Small intestine (tissue), 7 donors: ENCODE measurements around the gene THOC1. TPM values are rescaled to one million over a fixed set of nuclear protein-coding genes. Genes with fewer than 3 reads are reported as not detected.

Source experiments
- DNase-seq, 2 donors: peaks; one replicate each; pipeline versions ENCODE4 v3.0.0 to v3.0.0-alpha.2; 2013
- FAIRE-seq: peaks from 2 replicates; lab custom pipeline; 2012; peaks lifted over from hg19 to GRCh38; lab: Jason Lieb, UNC
- H3K27ac ChIP-seq, 3 donors: one replicate each; pipeline ENCODE4 v1.5.1; 2013; ENCODE audit warnings: low read length in 2 of 3, mild to moderate bottlenecking in 2 of 3, control low read depth in 1 of 3, inconsistent platforms in 1 of 3, low read depth in 1 of 3, moderate library complexity in 1 of 3
- H3K27me3 ChIP-seq, 3 donors: one replicate each; pipeline ENCODE4 v1.6.1; 2013; ENCODE audit warnings: low read length in 3 of 3, inconsistent platforms in 1 of 3; ENCODE audit not compliant: control insufficient read depth in 3 of 3, insufficient read depth in 3 of 3
- H3K36me3 ChIP-seq, 3 donors: one replicate each; pipeline ENCODE4 v1.6.1; 2013; ENCODE audit warnings: low read length in 3 of 3, inconsistent platforms in 1 of 3, low read depth in 1 of 3, mild to moderate bottlenecking in 1 of 3, moderate library complexity in 1 of 3; ENCODE audit not compliant: control insufficient read depth in 3 of 3, insufficient read depth in 2 of 3
- H3K4me1 ChIP-seq, 3 donors: one replicate each; pipeline ENCODE4 v1.6.1; 2013; ENCODE audit warnings: low read length in 2 of 3, inconsistent platforms in 1 of 3, low read depth in 1 of 3, mild to moderate bottlenecking in 1 of 3, moderate library complexity in 1 of 3; ENCODE audit not compliant: control insufficient read depth in 3 of 3, insufficient read depth in 2 of 3
- H3K4me3 ChIP-seq, 3 donors: one replicate each; pipeline ENCODE4 v1.5.1; 2013; ENCODE audit warnings: low read length in 3 of 3, control low read depth in 1 of 3, inconsistent platforms in 1 of 3, low read depth in 1 of 3, mild to moderate bottlenecking in 1 of 3, moderate library complexity in 1 of 3
- H3K9me3 ChIP-seq, 2 donors: one replicate each; pipeline ENCODE4 v1.6.1; 2013; ENCODE audit warnings: low read depth in 1 of 2, low read length in 1 of 2; ENCODE audit not compliant: control insufficient read depth in 2 of 2, insufficient read depth in 1 of 2
- WGBS, 3 donors: extraction: QIAGEN DNeasy Blood & Tissue Kit; methylation state at CpG; one replicate each; pipeline ENCODE4 v1.1.7; 2013; 5-methylcytosine and 5-hydroxymethylcytosine counted together
- polyA plus RNA-seq, 4 donors: library from polyadenylated mRNA; stranded (reverse) in 3 of 4; unstranded in 1 of 4; fragments of 200-250 nt in 3 of 4; fragments of 120-200 nt in 1 of 4; gene quantifications; one replicate each; pipeline versions ENCODE4 v1.2.1 to v1.2.3, GENCODE V29; 2013
- donor health status: healthy with polysubstance abuse.
- donor health status: control.
- donor health status: control.
- donor health status: Bipolar disorder and iron deficiency.
- donor health status: healthy.

Gene THOC1
- polyA plus RNA-seq, 4 donors = 20.5 to 53.6 (median 23.5) TPM

GRCh38 chr18:172361-172760 is 95.5 kb downstream of the THOC1 start:
- FAIRE-seq = no peak
- no peak for DNase-seq
- WGBS, 3 donors = 92 to 95% (median 94%) methylated on average over 5 of the region's 5 CpGs

More at GRCh38 chr18:172361-172760, 95.5 kb downstream of the THOC1 start:
- H3K36me3 ChIP-seq = peaks cover 0 to 16% (median 0%) of the 10 kb centered on the region in 3 donors
- H3K27ac ChIP-seq = no peak overlapping the region
- H3K4me1 ChIP-seq = peaks cover 0 to 5% (median 0%) of the 10 kb centered on the region in 3 donors
- H3K27me3 ChIP-seq = no peaks in the 10 kb centered on the region
- H3K4me3 ChIP-seq = no peak overlapping the region
- no peaks in the 10 kb centered on the region for H3K9me3 ChIP-seq

Other genes with a start within 250 kb of the THOC1 start
- gene TUBB8B, start 218.4 kb downstream of the THOC1 start, polyA plus RNA-seq = under 1 TPM in 1 of 4 donors, not detected in 3; 0.51 TPM
- gene USP14, start 109.5 kb downstream of the THOC1 start, polyA plus RNA-seq = 10 to 100 TPM in 3 of 4 donors, 1 to 10 TPM in 1; 9.2 to 32.3 (median 19.0) TPM
- 1 to 10 TPM in 2 of 4 donors, under 1 TPM in 2; 0.22 to 5.4 (median 2.0) TPM for gene COLEC12, start 232.7 kb upstream of the THOC1 start, polyA plus RNA-seq